GM12873 (cell line): Measurements from ENCODE around the gene ZBTB47.

Source experiments
- TF ChIP-seq, protein P1 (sequence below): IDR thresholded peaks from 2 replicates; pipeline ENCODE4 v1.5.1; 2012; ENCODE audit warnings: low read depth, mild to moderate bottlenecking, moderate library complexity, low read length, control low read depth; ENCODE audit not compliant: insufficient read depth; ENCODE audit errors: missing control alignments

Gene ZBTB47

DNA sequence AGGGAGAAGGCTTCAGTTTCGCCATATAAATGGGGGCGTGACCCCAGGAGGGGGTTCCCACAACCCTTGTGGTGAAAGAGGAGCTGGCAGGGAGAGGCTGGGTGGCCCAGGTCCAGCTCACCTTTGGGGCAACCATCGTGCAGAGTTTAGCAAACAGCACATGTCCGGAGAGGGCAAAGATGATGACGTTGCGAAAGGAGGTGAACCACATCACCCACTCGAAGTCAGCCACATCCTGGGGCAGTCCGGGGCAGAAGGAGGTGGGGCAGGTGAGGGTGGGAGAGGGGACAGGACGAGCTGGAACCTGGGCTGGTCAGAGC, 45.4 kb downstream of the ZBTB47 start:
- TF ChIP-seq, protein P1, sequence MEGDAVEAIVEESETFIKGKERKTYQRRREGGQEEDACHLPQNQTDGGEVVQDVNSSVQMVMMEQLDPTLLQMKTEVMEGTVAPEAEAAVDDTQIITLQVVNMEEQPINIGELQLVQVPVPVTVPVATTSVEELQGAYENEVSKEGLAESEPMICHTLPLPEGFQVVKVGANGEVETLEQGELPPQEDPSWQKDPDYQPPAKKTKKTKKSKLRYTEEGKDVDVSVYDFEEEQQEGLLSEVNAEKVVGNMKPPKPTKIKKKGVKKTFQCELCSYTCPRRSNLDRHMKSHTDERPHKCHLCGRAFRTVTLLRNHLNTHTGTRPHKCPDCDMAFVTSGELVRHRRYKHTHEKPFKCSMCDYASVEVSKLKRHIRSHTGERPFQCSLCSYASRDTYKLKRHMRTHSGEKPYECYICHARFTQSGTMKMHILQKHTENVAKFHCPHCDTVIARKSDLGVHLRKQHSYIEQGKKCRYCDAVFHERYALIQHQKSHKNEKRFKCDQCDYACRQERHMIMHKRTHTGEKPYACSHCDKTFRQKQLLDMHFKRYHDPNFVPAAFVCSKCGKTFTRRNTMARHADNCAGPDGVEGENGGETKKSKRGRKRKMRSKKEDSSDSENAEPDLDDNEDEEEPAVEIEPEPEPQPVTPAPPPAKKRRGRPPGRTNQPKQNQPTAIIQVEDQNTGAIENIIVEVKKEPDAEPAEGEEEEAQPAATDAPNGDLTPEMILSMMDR = no peak

- TF ChIP-seq, protein P1 = no peak
Measured at GRCh38 chr3:42699511-42699971, 46.0 kb downstream of the ZBTB47 start.

DNA sequence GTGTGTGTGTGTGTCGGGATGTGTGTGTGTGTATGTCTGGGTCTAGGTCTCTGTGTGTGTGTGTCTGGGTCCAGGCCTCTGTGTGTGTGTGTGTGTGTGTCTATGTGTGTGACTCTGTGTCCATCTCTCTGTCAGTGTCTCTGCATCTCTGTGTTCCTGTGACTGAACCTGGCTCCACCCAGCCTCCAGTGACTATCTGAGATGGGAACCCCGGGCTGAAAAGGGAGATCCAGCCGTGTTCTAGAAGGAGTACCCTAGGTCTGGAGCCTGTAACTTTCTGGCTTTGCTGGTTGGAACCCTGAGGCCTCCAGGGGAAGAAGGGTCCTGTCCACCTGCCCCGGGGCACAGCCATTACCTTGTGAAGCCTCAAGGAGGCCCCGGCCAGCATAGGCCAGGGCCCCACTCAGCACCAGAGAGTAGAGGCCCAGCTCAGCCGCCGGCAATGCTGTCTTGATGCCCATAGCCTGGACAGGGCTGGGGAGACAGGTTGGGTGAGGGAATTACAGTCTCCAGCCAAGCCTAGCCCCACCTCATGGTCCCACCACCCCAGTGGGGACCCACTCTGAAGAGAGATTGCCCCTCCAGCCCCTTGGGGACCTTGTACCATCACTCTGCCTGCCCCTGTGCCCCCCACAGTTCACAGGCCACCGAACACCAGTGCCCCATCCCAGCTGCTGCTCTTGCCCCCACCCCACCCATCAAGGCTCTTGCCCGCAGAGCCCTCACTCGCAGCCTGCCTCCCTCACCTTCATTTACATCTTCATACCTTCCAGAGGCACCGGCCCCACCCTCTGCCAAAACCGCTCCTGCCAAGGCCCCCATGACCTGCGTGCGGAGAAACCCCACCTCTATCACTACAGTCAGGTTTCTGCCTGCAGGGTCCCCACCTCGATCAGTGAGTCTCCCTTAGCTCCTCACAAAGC, 47.1 kb downstream of the ZBTB47 start:
- TF ChIP-seq, protein P1 = no peak

DNA sequence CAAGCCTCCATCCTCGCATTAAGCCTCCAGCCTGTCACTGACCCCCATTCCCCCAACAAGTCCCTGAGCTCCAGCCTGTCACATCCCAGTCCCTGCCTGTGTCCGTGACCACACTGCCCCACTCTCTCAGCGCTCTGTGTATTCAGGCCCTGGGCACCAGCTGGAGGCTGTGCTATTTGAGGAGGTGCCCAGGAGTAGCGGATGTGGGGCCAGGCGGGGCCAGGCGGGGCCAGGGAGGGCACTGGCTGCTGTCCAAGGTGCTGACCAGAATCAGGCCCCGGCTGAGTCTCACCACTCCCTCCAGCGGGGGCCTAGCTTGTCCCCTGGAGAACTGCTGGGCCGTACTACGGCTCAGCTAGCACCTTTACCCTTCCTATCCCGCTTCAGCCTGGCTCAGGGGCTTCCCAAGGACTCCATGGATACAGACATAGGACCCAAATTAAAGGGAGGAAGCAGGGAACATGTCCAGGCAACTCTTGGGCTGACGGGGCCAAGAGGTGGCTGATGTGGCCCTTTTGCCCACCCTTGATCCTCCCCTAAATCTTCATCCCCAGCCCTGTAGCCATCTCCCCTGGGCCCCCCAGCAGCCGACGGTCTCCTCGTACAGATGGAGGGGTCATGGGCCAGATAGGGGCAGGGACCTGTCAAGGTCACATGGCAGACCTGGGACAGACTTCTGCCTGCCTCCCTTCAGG, 48.0 kb downstream of the ZBTB47 start:
- TF ChIP-seq, protein P1 = no peak

- TF ChIP-seq, protein P1 = no peak
Measured at GRCh38 chr3:42702066-42702951, 48.8 kb downstream of the ZBTB47 start, which contains the start of gene HHATL. Gene HHATL (minus strand): TSS chr3:42702798. CDS start chr3:42700826, 1,972 bp downstream.

GRCh38 chr3:42702982-42703694, 49.6 kb downstream of the ZBTB47 start:
- TF ChIP-seq, protein P1 = no peak
